K562 (cell line): ENCODE results near the gene H2BW1. TPM values are rescaled to one million over a fixed set of nuclear protein-coding genes. Genes with fewer than 3 reads are reported as not detected.

Source experiments
- ATAC-seq: fragments of 200-7000 bp; cut with Tn5 transposase; 3 replicates; pipeline ENCODE4 v1.9.1; 2020; ENCODE audit warnings: moderate library complexity
- BruUV-seq: library from RNA; stranded (reverse); fragments of 400-500 nt; replicated peaks from 2 replicates; lab custom pipeline; 2021; lab: Mats Ljungman, UMichigan
- CTCF ChIA-PET: fragments of 300-600 bp; formaldehyde crosslinking; extraction: SDS; loops from one replicate; lab custom pipeline; 2021; ENCODE audit warnings: low intra/inter-chr PET ratio; lab: Yijun Ruan, JAX
- POLR2A ChIA-PET: fragments of 300-600, 350-650 bp; sonication (Branson Sonifier 250); formaldehyde crosslinking; extraction: SDS; loops from one replicate; lab custom pipeline; 2021; ENCODE audit warnings: antibody characterized with exemption, inconsistent platforms; lab: Yijun Ruan, JAX
- DNase-seq, 4 experiments: peaks; one replicate each; pipeline versions ENCODE4 v3.0.0 to v3.0.0-alpha.2; 2011 to 2018; ENCODE audit warnings: low spot score in 3 of 4, mixed read lengths in 3 of 4; ENCODE audit errors: extremely low read depth in 1 of 4
- FAIRE-seq: peaks from 2 replicates; lab custom pipeline; 2011; peaks lifted over from hg19 to GRCh38; lab: Jason Lieb, UNC
- H2AFZ ChIP-seq: 2 replicates; pipeline ENCODE4 v1.6.0; 2011; ENCODE audit warnings: low read depth, low read length, control low read depth, inconsistent platforms
- H3K27ac ChIP-seq: fragments of 200-600 bp; 3 replicates; pipeline ENCODE4 v1.8.0; 2011; ENCODE audit warnings: low read depth, mild to moderate bottlenecking, control low read depth, inconsistent platforms, low read length, moderate library complexity, mixed read lengths; ENCODE audit errors: extremely low read depth
- H3K27me3 ChIP-seq, 2 experiments: fragments of 300-600 bp in 1 of 2; 2 replicates in 1 of 2; 3 replicates in 1 of 2; pipeline versions ENCODE4 v1.6.0 to v1.8.0; 2011; ENCODE audit warnings: inconsistent platforms in 2 of 2, low read length in 2 of 2, mild to moderate bottlenecking in 1 of 2, mixed read lengths in 1 of 2, moderate library complexity in 1 of 2; ENCODE audit not compliant: control insufficient read depth in 2 of 2, insufficient read depth in 2 of 2
- H3K36me3 ChIP-seq: fragments of 300-600 bp; 3 replicates; pipeline ENCODE4 v1.8.0; 2011; ENCODE audit warnings: mild to moderate bottlenecking, low read length, inconsistent platforms; ENCODE audit not compliant: control insufficient read depth, insufficient read depth
- H3K4me1 ChIP-seq, 2 experiments: fragments of 200-600 bp in 1 of 2; replicated peaks in 1 of 2; 2 replicates in 1 of 2; 3 replicates in 1 of 2; pipeline versions ENCODE4 v1.5.1 to v1.8.0; 2011; ENCODE audit warnings: inconsistent platforms in 2 of 2, low read length in 2 of 2, mild to moderate bottlenecking in 1 of 2, mixed read lengths in 1 of 2, moderate library complexity in 1 of 2; ENCODE audit not compliant: control insufficient read depth in 2 of 2, insufficient read depth in 2 of 2
- H3K4me2 ChIP-seq: 2 replicates; pipeline ENCODE4 v1.6.1; 2011; ENCODE audit warnings: low read length, control low read depth, inconsistent platforms, mixed read lengths; ENCODE audit not compliant: insufficient read depth
- H3K4me3 ChIP-seq: fragments of 200-600 bp; sonication (generic), shearing (Covaris generic); 2 replicates; pipeline ENCODE4 v1.5.1; 2016; ENCODE audit warnings: control low read depth, inconsistent platforms
- H3K79me2 ChIP-seq: fragments of 200-600 bp; 3 replicates; pipeline ENCODE4 v1.8.0; 2011; ENCODE audit warnings: low read length, inconsistent platforms; ENCODE audit not compliant: control insufficient read depth, insufficient read depth
- H3K9ac ChIP-seq, 2 experiments: 2 replicates each; pipeline versions ENCODE4 v1.6.0 to v1.6.1; 2011; ENCODE audit warnings: low read depth in 2 of 2, low read length in 2 of 2, control low read depth in 1 of 2, inconsistent platforms in 1 of 2, mild to moderate bottlenecking in 1 of 2, mixed read lengths in 1 of 2; ENCODE audit not compliant: insufficient read depth in 1 of 2
- H3K9me1 ChIP-seq: one replicate; pipeline ENCODE4 v1.6.0; 2011; ENCODE audit warnings: inconsistent platforms, mild to moderate bottlenecking, low read length, moderate library complexity; ENCODE audit not compliant: control insufficient read depth, insufficient read depth
- H3K9me3 ChIP-seq: replicated peaks from 2 replicates; pipeline ENCODE4 v1.5.1; 2011; ENCODE audit warnings: low read depth, low read length, inconsistent platforms; ENCODE audit not compliant: control insufficient read depth, insufficient read depth
- H4K20me1 ChIP-seq: replicated peaks from 2 replicates; pipeline ENCODE4 v1.6.1; 2011; ENCODE audit warnings: low read length, inconsistent platforms, mixed read lengths; ENCODE audit not compliant: control insufficient read depth, insufficient read depth
- CBX5 ChIP-seq: IDR thresholded peaks from 2 replicates; pipeline ENCODE4 v1.6.1; 2014; ENCODE audit warnings: low read depth, borderline replicate concordance
- CEBPB ChIP-seq: fragments of 450-650 bp; IDR thresholded peaks from 2 replicates; pipeline ENCODE4 v1.6.1; 2016; ENCODE audit warnings: missing genetic modification characterization, missing compliant biosample characterization
- GATA2 ChIP-seq: sonication (generic); formaldehyde crosslinking; IDR thresholded peaks from 2 replicates; pipeline ENCODE4 v1.4.0; 2020; ENCODE audit warnings: mild to moderate bottlenecking, missing genetic modification reagents
- JUNB ChIP-seq: fragments of 450-650 bp; formaldehyde crosslinking; conservative IDR thresholded peaks from 2 replicates; pipeline ENCODE4 v1.4.0; 2020; ENCODE audit warnings: mild to moderate bottlenecking
- POLR2B ChIP-seq: fragments of 450-650 bp; IDR thresholded peaks from 2 replicates; pipeline ENCODE4 v1.6.1; 2018; ENCODE audit warnings: low read depth; ENCODE audit not compliant: partially characterized antibody
- POU5F1 ChIP-seq: fragments of 150-350 bp; IDR thresholded peaks from 2 replicates; pipeline ENCODE4 v1.6.1; 2014; ENCODE audit warnings: borderline replicate concordance, low read length, low read depth, mild to moderate bottlenecking; ENCODE audit not compliant: partially characterized antibody
- PRMT5 ChIP-seq: sonication (generic); formaldehyde crosslinking; IDR thresholded peaks from 2 replicates; pipeline ENCODE4 v1.5.0; 2020; ENCODE audit warnings: missing genetic modification reagents
- SRSF1 ChIP-seq: fragments of 200-400 bp; formaldehyde crosslinking; IDR thresholded peaks from 2 replicates; pipeline ENCODE4 v1.6.1; 2017; ENCODE audit warnings: mild to moderate bottlenecking, low read depth, low read length, moderate library complexity
- ZBED1 ChIP-seq: IDR thresholded peaks from 2 replicates; pipeline ENCODE4 v1.6.1; 2014
- ZC3H8 ChIP-seq: fragments of 450-650 bp; IDR thresholded peaks from 2 replicates; pipeline ENCODE4 v1.6.1; 2017
- ZNF444 ChIP-seq: fragments of 250-450 bp; sonication (Bioruptor Pico); IDR thresholded peaks from 2 replicates; pipeline ENCODE4 v1.4.0; 2020; ENCODE audit warnings: mild to moderate bottlenecking, moderate library complexity
- ZNF668 ChIP-seq: fragments of 250-450 bp; sonication (Bioruptor Pico); IDR thresholded peaks from 2 replicates; pipeline ENCODE4 v1.8.0; 2022; ENCODE audit warnings: mild to moderate bottlenecking, inconsistent platforms
- ZZZ3 ChIP-seq: fragments of 450-650 bp; IDR thresholded peaks from 2 replicates; pipeline ENCODE4 v1.6.1; 2016; ENCODE audit warnings: antibody characterized with exemption, mild to moderate bottlenecking, moderate library complexity
- WGBS: fragments of 100-300 bp; shearing (Covaris generic); methylation state at CpG from one replicate; pipeline ENCODE4 v1.1.6; 2016; ENCODE audit warnings: low coverage, mixed read lengths; ENCODE audit not compliant: insufficient coverage; ENCODE audit errors: missing lambda C conversion rate; 5-methylcytosine and 5-hydroxymethylcytosine counted together
- in situ Hi-C: fragments of 300-500 bp; cut with MboI; formaldehyde crosslinking; loops from 4 replicates; pipeline ENCODE4 v1.15.0; 2018; ENCODE audit warnings: inconsistent platforms, mixed read lengths
- intact Hi-C: fragments of 100-400 bp; cut with micrococcal nuclease; formaldehyde crosslinking; loops from 2 replicates; pipeline ENCODE4 v1.14.2; 2022
- polyA plus RNA-seq, 8 experiments: library from polyadenylated mRNA; depleted of rRNA in 4 of 8; stranded (reverse) in 5 of 8; unstranded in 3 of 8; fragments of >200 nt; fragmentation: Nextera tagmentation in 2 of 8; fragmentation: Illumina TruSeq in 1 of 8; extraction: Ambion mirVana in 2 of 8; extraction: Trizol in 1 of 8; gene quantifications; 2 replicates each; pipeline versions ENCODE4 v1.2.1 to v1.2.3, GENCODE V29; 2011 to 2014; ENCODE audit warnings: inconsistent platforms in 1 of 8, missing spikeins in 1 of 8
- total RNA-seq, 7 experiments: library from RNA; depleted of rRNA in 6 of 7; stranded (reverse); fragments of >200 nt in 6 of 7; fragmentation: Illumina TruSeq in 2 of 7; extraction: Trizol in 2 of 7; gene quantifications; 2 replicates each; pipeline versions ENCODE4 v1.2.1 to v1.2.3, GENCODE V29; 2011 to 2021; ENCODE audit warnings: low replicate concordance in 1 of 7
- TF ChIP-seq, protein P1 (sequence below), 2 experiments: fragments of 200-800 bp in 1 of 2; sonication (Bioruptor generic) in 1 of 2; sonication (generic) in 1 of 2; formaldehyde crosslinking in 1 of 2; IDR thresholded peaks in 1 of 2; conservative IDR thresholded peaks in 1 of 2; 2 replicates each; pipeline versions ENCODE4 v1.5.0 to v1.6.1; 2016 to 2020; ENCODE audit warnings: missing compliant biosample characterization in 1 of 2, missing genetic modification characterization in 1 of 2, missing genetic modification reagents in 1 of 2
- TF ChIP-seq, protein P2 (sequence below): IDR thresholded peaks from 2 replicates; pipeline ENCODE4 v1.6.1; 2014; ENCODE audit warnings: antibody characterized with exemption
- TF ChIP-seq, protein P3 (sequence below), 2 experiments: fragments of 150-350 bp in 1 of 2; IDR thresholded peaks; 2 replicates each; pipeline ENCODE4 v1.6.1; 2012 to 2016; ENCODE audit warnings: low read depth in 2 of 2, low read length in 2 of 2, mild to moderate bottlenecking in 1 of 2, moderate library complexity in 1 of 2
- TF ChIP-seq, protein P4 (sequence below): IDR thresholded peaks from 2 replicates; pipeline ENCODE4 v1.6.1; 2016; ENCODE audit warnings: missing genetic modification characterization, missing compliant biosample characterization

H2BW1 gene
- total and polyA plus RNA-seq, 9 of the 15 experiments (the other 6 are each of a cell fraction or from before 2014, with no cell fraction given), result not detected

DNA sequence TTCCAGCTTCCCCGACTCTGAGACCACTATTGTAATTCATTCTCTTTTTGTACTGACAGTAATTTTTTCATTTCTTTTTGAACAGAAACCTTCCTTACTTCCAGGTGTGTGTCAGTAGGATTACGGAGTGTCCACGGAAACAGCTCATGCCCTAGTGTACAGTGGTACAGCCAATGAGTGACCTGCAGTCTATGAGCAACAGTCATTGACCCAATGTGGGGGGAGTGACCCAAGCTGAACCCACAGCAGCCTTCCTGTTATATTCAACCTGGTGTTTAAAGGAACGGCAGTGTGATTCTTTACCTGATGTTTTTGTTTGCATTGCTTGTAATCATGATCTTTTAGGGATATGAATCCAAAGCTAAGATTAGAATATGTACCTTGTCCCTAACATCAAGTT, 27.5 kb upstream of the H2BW1 start:
- no peaks in the 10 kb centered on the region for H4K20me1 ChIP-seq
- ATAC-seq (no peak), FAIRE-seq (no peak), DNase-seq (no peak)
- no TSS peak for BruUV-seq
- no peak overlapping the region for H3K9ac ChIP-seq
- intact Hi-C loops (no loop called here), in situ Hi-C loops (no loop called here)
- H3K4me3 ChIP-seq, result no peak overlapping the region
- H3K4me1 ChIP-seq, result no peaks in the 10 kb centered on the region
- POLR2A ChIA-PET, result no interaction called here
- H3K9me1 ChIP-seq, result no peaks in the 10 kb centered on the region
- H3K79me2 ChIP-seq, result no peaks in the 10 kb centered on the region
- CTCF ChIA-PET, result no interaction called here
- H3K9me3 ChIP-seq, result no peaks in the 10 kb centered on the region
- H2AFZ ChIP-seq, result no peak overlapping the region
- no peaks in the 10 kb centered on the region for H3K36me3 ChIP-seq
- no peak overlapping the region for H3K27ac ChIP-seq
- H3K4me2 ChIP-seq, result no peak overlapping the region
- peaks cover 0 to 12% of the 10 kb centered on the region in 2 experiments; a peak in 2 of 5 replicates for H3K27me3 ChIP-seq
- 2% methylated on average over 4 of the region's 4 CpGs for WGBS
- TF ChIP-seq, protein P1, sequence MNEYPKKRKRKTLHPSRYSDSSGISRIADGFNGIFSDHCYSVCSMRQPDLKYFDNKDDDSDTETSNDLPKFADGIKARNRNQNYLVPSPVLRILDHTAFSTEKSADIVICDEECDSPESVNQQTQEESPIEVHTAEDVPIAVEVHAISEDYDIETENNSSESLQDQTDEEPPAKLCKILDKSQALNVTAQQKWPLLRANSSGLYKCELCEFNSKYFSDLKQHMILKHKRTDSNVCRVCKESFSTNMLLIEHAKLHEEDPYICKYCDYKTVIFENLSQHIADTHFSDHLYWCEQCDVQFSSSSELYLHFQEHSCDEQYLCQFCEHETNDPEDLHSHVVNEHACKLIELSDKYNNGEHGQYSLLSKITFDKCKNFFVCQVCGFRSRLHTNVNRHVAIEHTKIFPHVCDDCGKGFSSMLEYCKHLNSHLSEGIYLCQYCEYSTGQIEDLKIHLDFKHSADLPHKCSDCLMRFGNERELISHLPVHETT (CRISPR knock-in tag; conservative IDR thresholded peaks at IDR 0.05 in 1 of 2, IDR thresholded peaks at IDR 0.05 in 1 of 2), result no peak
- TF ChIP-seq, protein P2, sequence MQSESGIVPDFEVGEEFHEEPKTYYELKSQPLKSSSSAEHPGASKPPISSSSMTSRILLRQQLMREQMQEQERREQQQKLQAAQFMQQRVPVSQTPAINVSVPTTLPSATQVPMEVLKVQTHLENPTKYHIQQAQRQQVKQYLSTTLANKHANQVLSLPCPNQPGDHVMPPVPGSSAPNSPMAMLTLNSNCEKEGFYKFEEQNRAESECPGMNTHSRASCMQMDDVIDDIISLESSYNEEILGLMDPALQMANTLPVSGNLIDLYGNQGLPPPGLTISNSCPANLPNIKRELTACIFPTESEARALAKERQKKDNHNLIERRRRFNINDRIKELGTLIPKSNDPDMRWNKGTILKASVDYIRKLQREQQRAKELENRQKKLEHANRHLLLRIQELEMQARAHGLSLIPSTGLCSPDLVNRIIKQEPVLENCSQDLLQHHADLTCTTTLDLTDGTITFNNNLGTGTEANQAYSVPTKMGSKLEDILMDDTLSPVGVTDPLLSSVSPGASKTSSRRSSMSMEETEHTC, result no peak
- no peak for TF ChIP-seq PRMT5 (CRISPR knock-in tag)
- no peak for TF ChIP-seq ZBED1
- TF ChIP-seq CBX5, result no peak
- TF ChIP-seq, protein P3, sequence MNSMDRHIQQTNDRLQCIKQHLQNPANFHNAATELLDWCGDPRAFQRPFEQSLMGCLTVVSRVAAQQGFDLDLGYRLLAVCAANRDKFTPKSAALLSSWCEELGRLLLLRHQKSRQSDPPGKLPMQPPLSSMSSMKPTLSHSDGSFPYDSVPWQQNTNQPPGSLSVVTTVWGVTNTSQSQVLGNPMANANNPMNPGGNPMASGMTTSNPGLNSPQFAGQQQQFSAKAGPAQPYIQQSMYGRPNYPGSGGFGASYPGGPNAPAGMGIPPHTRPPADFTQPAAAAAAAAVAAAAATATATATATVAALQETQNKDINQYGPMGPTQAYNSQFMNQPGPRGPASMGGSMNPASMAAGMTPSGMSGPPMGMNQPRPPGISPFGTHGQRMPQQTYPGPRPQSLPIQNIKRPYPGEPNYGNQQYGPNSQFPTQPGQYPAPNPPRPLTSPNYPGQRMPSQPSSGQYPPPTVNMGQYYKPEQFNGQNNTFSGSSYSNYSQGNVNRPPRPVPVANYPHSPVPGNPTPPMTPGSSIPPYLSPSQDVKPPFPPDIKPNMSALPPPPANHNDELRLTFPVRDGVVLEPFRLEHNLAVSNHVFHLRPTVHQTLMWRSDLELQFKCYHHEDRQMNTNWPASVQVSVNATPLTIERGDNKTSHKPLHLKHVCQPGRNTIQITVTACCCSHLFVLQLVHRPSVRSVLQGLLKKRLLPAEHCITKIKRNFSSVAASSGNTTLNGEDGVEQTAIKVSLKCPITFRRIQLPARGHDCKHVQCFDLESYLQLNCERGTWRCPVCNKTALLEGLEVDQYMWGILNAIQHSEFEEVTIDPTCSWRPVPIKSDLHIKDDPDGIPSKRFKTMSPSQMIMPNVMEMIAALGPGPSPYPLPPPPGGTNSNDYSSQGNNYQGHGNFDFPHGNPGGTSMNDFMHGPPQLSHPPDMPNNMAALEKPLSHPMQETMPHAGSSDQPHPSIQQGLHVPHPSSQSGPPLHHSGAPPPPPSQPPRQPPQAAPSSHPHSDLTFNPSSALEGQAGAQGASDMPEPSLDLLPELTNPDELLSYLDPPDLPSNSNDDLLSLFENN (IDR thresholded peaks at IDR 0.05; ENCODE audit: low read depth in 2 of 2, low read length in 2 of 2), result no peak
- TF ChIP-seq SRSF1, result no peak
- no peak for TF ChIP-seq JUNB (CRISPR knock-in tag)
- no peak for TF ChIP-seq ZZZ3
- no peak for TF ChIP-seq ZNF444 (CRISPR knock-in tag)
- no peak for TF ChIP-seq CEBPB (tag)
- TF ChIP-seq, protein P4, sequence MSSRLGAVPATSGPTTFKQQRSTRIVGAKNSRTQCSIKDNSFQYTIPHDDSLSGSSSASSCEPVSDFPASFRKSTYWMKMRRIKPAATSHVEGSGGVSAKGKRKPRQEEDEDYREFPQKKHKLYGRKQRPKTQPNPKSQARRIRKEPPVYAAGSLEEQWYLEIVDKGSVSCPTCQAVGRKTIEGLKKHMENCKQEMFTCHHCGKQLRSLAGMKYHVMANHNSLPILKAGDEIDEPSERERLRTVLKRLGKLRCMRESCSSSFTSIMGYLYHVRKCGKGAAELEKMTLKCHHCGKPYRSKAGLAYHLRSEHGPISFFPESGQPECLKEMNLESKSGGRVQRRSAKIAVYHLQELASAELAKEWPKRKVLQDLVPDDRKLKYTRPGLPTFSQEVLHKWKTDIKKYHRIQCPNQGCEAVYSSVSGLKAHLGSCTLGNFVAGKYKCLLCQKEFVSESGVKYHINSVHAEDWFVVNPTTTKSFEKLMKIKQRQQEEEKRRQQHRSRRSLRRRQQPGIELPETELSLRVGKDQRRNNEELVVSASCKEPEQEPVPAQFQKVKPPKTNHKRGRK (tag), result no peak
- TF ChIP-seq ZC3H8, result no peak
- TF ChIP-seq ZNF668 (CRISPR knock-in tag), result no peak
- TF ChIP-seq POLR2B, result no peak
- TF ChIP-seq GATA2 (CRISPR knock-in tag), result no peak
- TF ChIP-seq POU5F1, result no peak
